HG03342 (cell line): ENCODE measurements around the gene PBRM1.
A peak's percentile ranks its signal among the peaks of the same experiment; 100 is the strongest.

Experiments used
- ATAC-seq: cut with Tn5 transposase; IDR thresholded peaks from one replicate; pipeline ENCODE4 v1.9.1; 2021; ENCODE audit warnings: mild to moderate bottlenecking, moderate library complexity; ENCODE audit not compliant: unreplicated experiment

Gene PBRM1

GRCh38 chr3:52670621-52671521 is 14.8 kb downstream of the PBRM1 start:
- ATAC-seq: peak; percentile 72

- no peak for ATAC-seq
These were observed 22.6 kb downstream of the PBRM1 start for GRCh38 chr3:52663098-52663497.

GRCh38 chr3:52660046-52660445 is 25.7 kb downstream of the PBRM1 start:
- no peak for ATAC-seq

GRCh38 chr3:52655895-52656294 is 29.8 kb downstream of the PBRM1 start:
- ATAC-seq: no peak

GRCh38 chr3:52651592-52651991 is 34.1 kb downstream of the PBRM1 start:
- ATAC-seq: no peak

- ATAC-seq: no peak
These were observed 35.3 kb downstream of the PBRM1 start for GRCh38 chr3:52650439-52650838.

GRCh38 chr3:52649461-52650210 is 36.1 kb downstream of the PBRM1 start:
- ATAC-seq: no peak

GRCh38 chr3:52645549-52645948 is 40.2 kb downstream of the PBRM1 start:
- ATAC-seq: no peak

- no peak for ATAC-seq
These were observed 49.0 kb downstream of the PBRM1 start for GRCh38 chr3:52636673-52637072.

GRCh38 chr3:52633786-52634185 is 51.9 kb downstream of the PBRM1 start:
- ATAC-seq: no peak

- no peak for ATAC-seq
These were observed 60.7 kb downstream of the PBRM1 start for GRCh38 chr3:52625041-52625440.

- no peak for ATAC-seq
These were observed 62.4 kb downstream of the PBRM1 start for GRCh38 chr3:52623234-52623792.

- ATAC-seq: no peak
These were observed 65.1 kb downstream of the PBRM1 start for GRCh38 chr3:52620580-52620979.

- ATAC-seq: no peak
These were observed 70.5 kb downstream of the PBRM1 start for GRCh38 chr3:52615166-52615565.

GRCh38 chr3:52614689-52615088 is 71.0 kb downstream of the PBRM1 start:
- ATAC-seq: no peak

GRCh38 chr3:52609316-52609815 is 76.3 kb downstream of the PBRM1 start:
- no peak for ATAC-seq

- no peak for ATAC-seq
These were observed 77.4 kb downstream of the PBRM1 start for GRCh38 chr3:52608337-52608736.

- ATAC-seq: no peak
These were observed 79.2 kb downstream of the PBRM1 start for GRCh38 chr3:52606373-52607085.

GRCh38 chr3:52600258-52600657 is 85.5 kb downstream of the PBRM1 start:
- ATAC-seq: no peak

GRCh38 chr3:52596658-52597265 is 89.0 kb downstream of the PBRM1 start:
- ATAC-seq: no peak
